Panc1 (cell line): ENCODE results near the gene DIAPH3. TPM values are rescaled to one million over a fixed set of nuclear protein-coding genes. Genes with fewer than 3 reads are reported as not detected.

Experiments
- ATAC-seq: fragments of 200-7000 bp; cut with Tn5 transposase; 2 replicates; pipeline ENCODE4 v1.9.1; 2020; ENCODE audit warnings: mild to moderate bottlenecking, moderate library complexity
- BruUV-seq: library from RNA; stranded (reverse); fragments of 400-500 nt; replicated peaks from 2 replicates; lab custom pipeline; 2021; lab: Mats Ljungman, UMichigan
- CTCF ChIA-PET: fragments of 300-600 bp; sonication (Branson Sonifier 250); formaldehyde crosslinking; loops from one replicate; lab custom pipeline; 2022; ENCODE audit warnings: antibody characterized with exemption; lab: Charles Lee
- POLR2A ChIA-PET: fragments of 300-600 bp; sonication (Branson Sonifier 250); formaldehyde crosslinking; loops from one replicate; lab custom pipeline; 2022; ENCODE audit warnings: antibody characterized with exemption; lab: Charles Lee
- DNase-seq: peaks from one replicate; pipeline ENCODE4 v3.0.0-alpha.2; 2010; ENCODE audit warnings: low read depth, low spot score
- H3K27ac ChIP-seq: 2 replicates; pipeline ENCODE4 v1.5.1; 2011; ENCODE audit warnings: mild to moderate bottlenecking, low read length, inconsistent platforms
- H3K27me3 ChIP-seq: fragments of 200-500 bp; sonication (Bioruptor generic); 2 replicates; pipeline ENCODE4 v1.6.0; 2014; ENCODE audit warnings: low read length, inconsistent platforms; ENCODE audit not compliant: control insufficient read depth, insufficient read depth
- H3K36me3 ChIP-seq: fragments of 200-500 bp; sonication (Bioruptor generic); 2 replicates; pipeline ENCODE4 v1.5.1; 2014; ENCODE audit warnings: inconsistent platforms, mild to moderate bottlenecking, low read length, moderate library complexity; ENCODE audit not compliant: control insufficient read depth, insufficient read depth
- H3K4me1 ChIP-seq: 2 replicates; pipeline ENCODE4 v1.5.1; 2011; ENCODE audit warnings: inconsistent platforms, mild to moderate bottlenecking, low read length, moderate library complexity; ENCODE audit not compliant: control insufficient read depth, insufficient read depth
- H3K4me3 ChIP-seq, 2 experiments: 2 replicates each; pipeline ENCODE4 v1.5.1; 2011 to 2012; ENCODE audit warnings: low read depth in 2 of 2, low read length in 2 of 2, mild to moderate bottlenecking in 2 of 2, inconsistent platforms in 1 of 2, moderate library complexity in 1 of 2
- H3K9me3 ChIP-seq: fragments of 200-500 bp; sonication (Bioruptor generic); 2 replicates; pipeline ENCODE4 v1.5.1; 2014; ENCODE audit warnings: low read depth, mild to moderate bottlenecking, inconsistent platforms, low read length, moderate library complexity; ENCODE audit not compliant: control insufficient read depth, insufficient read depth
- POLR2AphosphoS5 ChIP-seq: IDR thresholded peaks from 2 replicates; pipeline ENCODE4 v1.6.1; 2012; ENCODE audit warnings: mild to moderate bottlenecking, low read depth, low read length, moderate library complexity
- REST ChIP-seq, 2 experiments: IDR thresholded peaks; 2 replicates each; pipeline ENCODE4 v1.6.1; 2011 to 2012; ENCODE audit warnings: low read depth in 2 of 2, control low read depth in 1 of 2, low read length in 1 of 2, mild to moderate bottlenecking in 1 of 2, moderate library complexity in 1 of 2; ENCODE audit not compliant: insufficient read depth in 1 of 2
- SIN3A ChIP-seq: IDR thresholded peaks from 2 replicates; pipeline ENCODE4 v1.6.1; 2012; ENCODE audit warnings: low read depth, mild to moderate bottlenecking, low read length, moderate library complexity, borderline replicate concordance; ENCODE audit not compliant: insufficient read depth
- TCF7L2 ChIP-seq: IDR thresholded peaks from 2 replicates; pipeline ENCODE4 v1.6.1; 2011; ENCODE audit warnings: mild to moderate bottlenecking, low read depth, low read length, inconsistent platforms
- in situ Hi-C: cut with HindIII; loops from 2 replicates; pipeline ENCODE4 v1.10.0; 2016; ENCODE audit warnings: low sequenced_read_pairs, low pct_unique_long_range_greater_than_20kb
- intact Hi-C: fragments of 100-400 bp; cut with micrococcal nuclease; formaldehyde crosslinking; loops from one replicate; pipeline ENCODE4 v1.10.0; 2022; ENCODE audit not compliant: unreplicated experiment
- total RNA-seq: library from RNA; stranded (reverse); gene quantifications from one replicate; pipeline ENCODE4 v1.2.1, GENCODE V29; 2021; ENCODE audit not compliant: unreplicated experiment
- TF ChIP-seq, protein P1 (sequence below): fragments of 450-650 bp; IDR thresholded peaks from 2 replicates; pipeline ENCODE4 v1.5.1; 2017; ENCODE audit warnings: mild to moderate bottlenecking

The DIAPH3 gene
- total RNA-seq, 1 experiment from 2014 or later: 15.4 TPM

DNA sequence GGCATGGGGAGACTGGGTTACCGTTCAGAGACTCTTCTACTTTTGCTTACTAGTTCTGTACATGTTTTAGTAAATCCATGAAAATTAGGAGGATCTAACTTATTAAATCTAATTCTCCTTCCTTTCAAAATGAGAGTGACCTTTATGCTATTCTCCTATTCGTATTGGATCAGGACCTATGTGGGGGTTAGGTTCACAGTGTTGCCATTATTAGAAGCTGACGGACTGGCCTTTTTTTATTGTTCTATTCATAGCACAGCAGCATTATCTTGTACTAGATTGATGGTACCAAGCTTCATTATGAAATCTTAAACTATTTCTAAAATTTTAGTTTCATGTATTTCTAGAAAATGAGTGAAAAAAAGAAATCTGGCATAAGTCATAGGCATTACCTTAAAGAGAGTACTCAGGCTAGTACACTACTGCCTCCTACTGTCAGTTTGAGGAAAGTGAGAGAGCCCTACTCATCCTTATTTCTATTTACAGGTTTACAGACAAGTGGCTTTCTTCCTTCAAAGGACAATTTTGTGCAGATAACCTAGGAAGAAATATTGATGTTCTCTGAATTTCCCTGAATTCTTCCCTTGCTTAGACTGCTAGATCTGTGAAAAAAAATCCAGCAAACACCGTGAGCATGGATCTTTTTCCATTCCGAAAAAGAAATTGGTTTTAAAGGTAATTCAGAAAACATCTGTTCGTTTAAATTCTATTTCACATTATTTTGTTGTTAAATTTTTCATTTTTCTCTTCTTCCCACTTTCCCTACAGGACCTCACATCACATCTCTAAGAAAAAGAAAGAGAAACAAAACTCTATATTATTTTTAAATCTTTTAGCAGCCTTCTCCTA lies 485.5 kb downstream of the DIAPH3 start:
- no peaks in the 10 kb centered on the region for H3K36me3 ChIP-seq
- POLR2A ChIA-PET: no interaction called here
- CTCF ChIA-PET: interaction anchor here (0.9 kb wide), 1 partner anchor 286 kb away, joined by 3 read pairs; no protein-coding TSS in a partner anchor
- H3K27me3 ChIP-seq: no peaks in the 10 kb centered on the region
- H3K4me1 ChIP-seq: no peaks in the 10 kb centered on the region
- H3K27ac ChIP-seq: no peak overlapping the region
- in situ Hi-C loops (no loop called here), intact Hi-C loops (loop anchor here (10.0 kb wide), 1 partner anchor 283 kb away; no protein-coding TSS in a partner anchor)
- TF ChIP-seq REST (IDR thresholded peaks at IDR 0.05; ENCODE audit: insufficient read depth in 1 of 2, low read depth in 2 of 2, low read length in 1 of 2): no peak
- TF ChIP-seq POLR2AphosphoS5: no peak
- TF ChIP-seq SIN3A: no peak
- TF ChIP-seq, protein P1, sequence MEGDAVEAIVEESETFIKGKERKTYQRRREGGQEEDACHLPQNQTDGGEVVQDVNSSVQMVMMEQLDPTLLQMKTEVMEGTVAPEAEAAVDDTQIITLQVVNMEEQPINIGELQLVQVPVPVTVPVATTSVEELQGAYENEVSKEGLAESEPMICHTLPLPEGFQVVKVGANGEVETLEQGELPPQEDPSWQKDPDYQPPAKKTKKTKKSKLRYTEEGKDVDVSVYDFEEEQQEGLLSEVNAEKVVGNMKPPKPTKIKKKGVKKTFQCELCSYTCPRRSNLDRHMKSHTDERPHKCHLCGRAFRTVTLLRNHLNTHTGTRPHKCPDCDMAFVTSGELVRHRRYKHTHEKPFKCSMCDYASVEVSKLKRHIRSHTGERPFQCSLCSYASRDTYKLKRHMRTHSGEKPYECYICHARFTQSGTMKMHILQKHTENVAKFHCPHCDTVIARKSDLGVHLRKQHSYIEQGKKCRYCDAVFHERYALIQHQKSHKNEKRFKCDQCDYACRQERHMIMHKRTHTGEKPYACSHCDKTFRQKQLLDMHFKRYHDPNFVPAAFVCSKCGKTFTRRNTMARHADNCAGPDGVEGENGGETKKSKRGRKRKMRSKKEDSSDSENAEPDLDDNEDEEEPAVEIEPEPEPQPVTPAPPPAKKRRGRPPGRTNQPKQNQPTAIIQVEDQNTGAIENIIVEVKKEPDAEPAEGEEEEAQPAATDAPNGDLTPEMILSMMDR: peak; percentile 64; the same call in 1 of the 2 replicates
- no peaks in the 10 kb centered on the region for H3K9me3 ChIP-seq
- DNase-seq (no peak), ATAC-seq (no peak)
- BruUV-seq: no TSS peak
- no peak overlapping the region for H3K4me3 ChIP-seq

- DNase-seq: no peak
- Histone ChIP-seq H3K4me1 (no peaks in the 10 kb centered on the region), H3K36me3 (no peaks in the 10 kb centered on the region), H3K27ac (no peak overlapping the region), H3K9me3 (no peaks in the 10 kb centered on the region), H3K27me3 (no peaks in the 10 kb centered on the region), H3K4me3 (no peak overlapping the region)
- no TSS peak for BruUV-seq
- in situ Hi-C loops: no loop called here
- ChIA-PET POLR2A (no interaction called here), CTCF (interaction anchor here (0.9 kb wide), 1 partner anchor 286 kb away, joined by 3 read pairs; no protein-coding TSS in a partner anchor)
- no peak for ATAC-seq
- TF ChIP-seq SIN3A (no peak), POLR2AphosphoS5 (no peak), REST (IDR thresholded peaks at IDR 0.05; ENCODE audit: insufficient read depth in 1 of 2, low read depth in 2 of 2, low read length in 1 of 2) (no peak), TCF7L2 (no peak)
- TF ChIP-seq, protein P1: no peak
- intact Hi-C loops: loop anchor here (10.0 kb wide), 1 partner anchor 283 kb away; no protein-coding TSS in a partner anchor
These were observed 486.3 kb downstream of the DIAPH3 start for GRCh38 chr13:59677430-59677829.
